GM21528 (cell line): ENCODE data around the gene CYB5R4.
"Not testable (repeated sequence)": the region's sequence is repeated elsewhere in the genome, so short reads cannot be mapped to it uniquely, and the experiment has no call there.

Experiments used
- ATAC-seq: cut with Tn5 transposase; IDR thresholded peaks from one replicate; pipeline ENCODE4 v1.9.1; 2021; ENCODE audit warnings: mild to moderate bottlenecking, moderate library complexity; ENCODE audit not compliant: unreplicated experiment, low FRiP score

Gene CYB5R4

DNA sequence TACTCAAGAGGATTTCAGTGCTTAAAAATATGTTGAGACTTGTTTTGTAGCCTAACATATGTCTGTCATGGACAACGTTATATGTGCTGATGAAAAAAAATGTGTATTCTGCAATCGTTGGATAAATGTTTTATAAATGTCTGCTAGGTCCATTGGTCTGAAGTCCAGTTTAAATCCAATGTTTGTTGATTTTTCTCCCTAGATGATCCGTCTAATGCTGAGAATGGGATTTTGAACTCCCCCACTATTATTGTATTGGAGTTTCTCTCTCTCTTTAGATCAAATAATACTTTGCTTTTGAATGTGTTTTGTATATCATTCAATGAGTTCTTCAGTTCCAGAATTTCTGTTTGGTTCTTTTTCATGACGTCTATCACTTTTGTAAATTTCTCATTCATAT lies 44.9 kb downstream of the CYB5R4 start:
- no peak for ATAC-seq

DNA sequence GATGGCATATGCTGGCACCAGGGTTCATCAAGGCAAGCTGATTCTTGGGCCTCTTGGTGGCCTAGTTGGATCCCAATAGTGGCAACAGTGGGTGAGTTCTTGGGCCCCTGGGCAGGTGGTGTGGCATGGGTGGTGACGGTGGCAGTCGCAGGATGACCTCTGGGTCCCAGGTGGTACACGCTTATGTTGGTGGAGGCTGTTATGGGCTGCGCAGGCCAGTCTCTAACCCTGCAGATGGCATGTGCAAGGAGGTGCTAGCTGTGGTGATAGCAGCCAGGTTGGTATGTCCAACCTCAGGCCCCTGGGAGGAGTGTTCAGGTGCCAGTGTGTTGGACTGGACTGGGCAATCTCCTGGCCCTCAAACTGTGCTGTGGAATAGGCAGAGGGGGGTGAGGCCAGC lies 46.2 kb downstream of the CYB5R4 start:
- no peak for ATAC-seq

DNA sequence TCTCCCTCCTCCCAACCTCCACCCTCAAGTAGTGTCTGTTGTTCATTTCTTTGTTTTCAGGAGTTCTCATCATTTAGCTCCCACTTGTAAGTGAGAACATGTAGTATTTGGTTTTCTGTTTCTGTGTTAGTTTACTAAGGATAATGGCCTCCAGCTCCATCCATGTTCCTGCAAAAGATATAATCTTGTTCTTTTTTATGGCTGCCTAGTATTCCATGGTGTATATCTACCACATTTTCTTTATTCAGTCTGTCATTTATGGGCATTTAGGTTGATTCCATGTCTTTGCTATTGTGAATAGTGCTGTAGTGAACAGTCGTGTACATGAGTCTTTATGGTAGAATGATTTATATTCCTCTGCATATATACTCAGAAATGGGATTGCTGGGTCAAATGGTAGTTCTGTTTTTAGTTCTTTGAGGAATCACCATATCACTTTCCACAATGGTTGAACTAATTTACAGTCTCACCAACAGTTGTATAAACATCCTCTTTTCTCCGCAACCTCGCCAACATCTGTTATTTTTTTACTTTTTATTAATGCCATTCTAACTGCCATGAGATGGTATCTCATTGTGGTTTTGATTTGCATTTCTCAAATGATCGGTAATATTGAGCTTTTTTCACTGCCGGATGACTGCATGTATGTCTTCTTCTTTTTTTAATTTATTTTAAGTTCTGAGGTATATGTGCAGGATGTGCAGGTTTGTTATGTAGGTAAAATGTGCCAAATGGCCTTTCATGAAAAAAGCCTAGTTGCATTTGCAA lies 48.3 kb downstream of the CYB5R4 start:
- not testable (repeated sequence) for ATAC-seq

DNA sequence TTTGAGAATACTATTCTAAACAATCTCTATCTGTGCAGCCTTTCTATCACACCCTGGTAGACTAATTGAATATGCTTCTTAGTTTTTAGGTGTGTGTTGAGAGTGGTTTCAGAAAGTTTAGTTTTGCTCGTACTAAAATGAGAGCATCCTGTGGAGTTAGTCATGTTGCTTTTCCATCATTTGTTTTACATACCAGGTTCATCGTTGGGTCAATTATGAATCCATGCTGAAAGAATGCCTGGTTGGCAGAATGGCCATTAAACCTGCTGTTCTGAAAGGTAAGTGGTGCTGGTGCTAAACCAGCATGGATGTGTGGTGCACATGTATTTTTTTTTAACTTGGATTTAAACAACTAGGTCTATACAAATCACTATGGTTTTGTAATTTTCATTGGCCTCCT lies 49.3 kb downstream of the CYB5R4 start:
- no peak for ATAC-seq

DNA sequence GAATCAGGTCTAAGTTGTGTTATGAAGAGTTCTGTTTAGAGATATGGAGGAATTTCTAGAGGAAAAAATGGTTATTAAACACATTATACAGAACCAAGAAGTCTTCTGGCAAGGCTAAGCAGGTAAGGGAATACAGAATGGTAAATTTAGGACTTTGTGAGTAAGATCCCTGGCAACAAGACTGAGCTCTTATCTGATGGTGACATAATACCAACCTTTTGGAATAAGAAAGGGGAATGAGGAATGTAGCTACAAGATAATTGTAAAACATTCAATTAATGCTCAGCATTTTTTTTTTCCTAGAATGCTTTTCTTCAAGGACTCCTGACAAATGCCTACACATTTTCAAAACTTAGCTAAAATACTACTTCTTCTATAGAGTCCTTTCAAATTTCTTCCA lies 51.8 kb downstream of the CYB5R4 start:
- no peak for ATAC-seq

DNA sequence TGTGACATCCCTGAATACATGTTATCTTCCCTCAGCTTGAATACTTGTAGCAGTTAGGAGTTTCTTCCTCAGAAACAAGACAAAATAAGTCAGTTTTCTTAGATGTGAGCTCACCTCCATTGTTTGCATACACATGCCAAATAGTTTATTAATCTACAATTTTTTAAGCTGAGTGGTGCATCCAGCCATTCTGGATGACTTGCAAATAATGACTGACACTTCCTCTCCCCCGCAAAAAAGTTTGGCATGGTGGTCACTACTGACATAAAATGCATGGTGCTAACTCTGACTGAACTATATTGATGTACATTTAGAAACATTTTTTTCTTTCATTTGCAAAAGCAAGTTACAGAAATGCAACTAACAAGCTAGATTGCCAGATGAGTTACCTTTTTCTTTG lies 55.5 kb downstream of the CYB5R4 start:
- ATAC-seq = no peak

DNA sequence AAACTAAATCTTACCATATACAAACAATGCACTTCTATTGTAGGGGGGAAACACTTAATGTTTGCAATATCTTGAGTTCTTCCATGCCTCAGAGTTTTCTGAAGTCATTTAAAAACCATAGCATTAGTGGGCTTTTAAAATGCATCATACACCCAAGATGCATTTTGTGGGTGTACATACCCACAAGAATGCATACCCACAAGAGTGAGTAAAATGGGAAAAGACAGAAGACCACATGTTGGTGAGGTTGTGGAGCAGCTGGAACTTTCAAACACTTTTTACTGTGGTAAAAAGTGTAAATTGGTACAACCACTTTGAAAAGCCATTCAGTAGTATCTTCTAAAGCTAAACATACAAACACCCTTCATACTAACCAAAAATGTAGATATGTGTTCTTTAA lies 57.5 kb downstream of the CYB5R4 start:
- ATAC-seq = no peak

DNA sequence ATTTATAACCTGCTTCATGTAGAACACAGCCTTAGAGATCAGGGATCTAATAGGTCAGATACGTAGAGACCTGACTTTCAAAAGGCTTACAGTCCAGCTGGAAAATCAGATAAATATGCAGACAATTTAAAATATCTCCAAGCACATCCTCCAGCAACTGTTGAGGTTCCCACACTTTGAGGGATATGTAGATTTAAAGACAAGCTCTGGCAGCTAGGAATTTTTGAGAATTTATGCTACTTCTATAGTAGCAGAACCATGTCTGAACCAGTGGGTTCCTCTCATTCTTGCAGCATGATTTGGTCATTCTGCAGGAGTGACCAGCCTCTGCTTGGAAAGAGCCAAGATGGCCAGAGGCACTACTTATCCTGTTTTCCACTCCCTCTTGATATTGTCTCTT lies 60.5 kb downstream of the CYB5R4 start:
- no peak for ATAC-seq

DNA sequence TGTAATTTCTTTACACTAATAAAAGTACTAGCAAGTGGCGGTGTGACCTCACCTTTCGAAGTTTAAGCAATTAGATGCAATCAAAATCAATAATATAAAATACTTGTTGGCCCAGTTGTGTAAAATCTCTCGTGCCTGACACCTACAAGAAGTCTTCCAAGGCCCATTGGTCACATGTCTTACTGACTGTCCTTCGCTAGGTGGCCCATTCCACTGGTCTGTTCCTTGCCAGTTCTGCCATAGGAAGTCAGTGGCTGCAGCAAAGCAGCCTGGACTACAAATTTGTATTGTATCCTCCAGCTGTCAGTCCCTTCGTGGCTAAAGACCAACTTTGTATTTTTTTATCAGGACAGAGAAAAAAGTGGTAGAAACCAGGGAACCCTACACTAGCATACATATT lies 61.8 kb downstream of the CYB5R4 start:
- no peak for ATAC-seq

DNA sequence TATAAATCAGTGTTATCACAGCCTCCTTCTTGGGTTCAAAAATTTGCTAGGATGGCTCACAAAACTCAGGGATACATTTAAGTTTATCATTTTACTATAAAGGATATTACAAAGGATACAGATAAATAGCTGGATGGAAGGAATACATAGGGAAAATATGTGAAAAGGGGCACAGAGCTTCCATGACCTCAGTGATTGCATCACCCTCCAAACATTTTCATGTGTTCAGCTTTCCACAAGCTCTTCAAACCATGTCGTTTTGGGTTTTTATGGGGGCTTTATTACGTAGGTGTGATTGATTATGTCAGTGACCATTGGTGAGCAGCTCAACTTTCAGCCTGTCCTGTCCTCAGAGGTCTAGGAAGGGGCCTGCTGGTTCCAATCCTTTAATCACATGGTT lies 68.0 kb downstream of the CYB5R4 start:
- no peak for ATAC-seq

DNA sequence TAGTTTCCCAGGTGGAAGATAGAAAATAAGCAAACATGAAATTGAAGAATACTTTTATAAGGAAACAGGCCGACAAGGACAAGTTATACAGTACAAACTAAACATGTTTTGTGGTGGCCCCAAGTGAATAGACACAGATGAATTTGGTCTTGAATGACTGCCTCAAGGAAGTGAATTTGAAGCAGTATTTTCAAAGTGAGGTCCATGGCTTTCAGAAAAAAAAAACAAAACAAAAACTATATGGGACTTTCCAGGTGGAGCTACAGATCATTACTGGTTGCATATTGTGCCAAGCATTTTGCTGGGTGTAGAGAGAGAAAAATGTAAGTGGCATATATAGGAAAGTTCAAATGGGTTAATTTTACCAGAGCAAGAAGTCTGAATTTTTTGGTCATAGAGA lies 68.8 kb downstream of the CYB5R4 start:
- ATAC-seq = no peak

DNA sequence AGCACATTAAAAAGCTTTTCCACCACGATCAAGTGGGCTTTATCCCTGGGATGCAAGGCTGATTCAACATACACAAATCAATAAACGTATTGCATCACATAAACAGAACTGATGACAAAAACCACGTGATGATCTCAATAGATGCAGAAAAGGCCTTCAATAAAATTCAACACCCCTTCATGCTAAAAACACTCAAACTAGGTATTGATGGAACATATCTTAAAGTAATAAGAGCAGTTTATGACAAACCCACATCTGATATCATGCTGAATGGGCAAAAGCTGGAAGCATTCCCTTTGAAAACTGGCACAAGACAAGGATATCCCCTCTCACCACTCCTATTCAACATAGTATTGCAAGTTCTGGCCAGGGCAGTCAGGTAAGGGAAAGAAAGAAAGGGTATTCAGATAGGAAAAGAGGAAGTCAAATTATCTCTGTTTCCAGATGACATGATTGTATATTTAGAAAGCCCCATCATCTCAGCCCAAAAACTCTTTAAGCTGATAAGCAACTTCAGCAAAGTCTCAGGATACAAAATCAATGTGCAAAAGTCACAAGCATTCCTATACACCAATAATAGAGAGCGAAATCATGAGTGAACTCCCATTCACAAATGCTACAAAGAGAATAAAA lies 86.8 kb downstream of the CYB5R4 start:
- not testable (repeated sequence) for ATAC-seq

DNA sequence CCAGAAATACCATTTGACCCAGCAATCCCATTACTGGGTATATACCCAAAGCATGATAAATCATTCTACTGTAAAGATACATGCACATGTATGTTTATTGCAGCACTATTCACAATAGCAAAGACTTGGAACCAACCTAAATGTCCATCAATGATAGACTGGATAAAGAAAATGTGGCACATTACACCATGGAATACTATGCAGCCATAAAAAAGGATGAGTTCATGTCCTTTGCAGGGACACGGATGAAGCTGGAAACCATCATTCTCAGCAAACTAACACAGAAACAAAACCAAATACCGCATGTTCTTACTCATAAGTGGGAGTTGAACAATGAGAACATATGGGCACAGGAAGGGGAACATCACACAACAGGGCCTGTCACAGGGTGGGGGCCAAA lies 88.5 kb downstream of the CYB5R4 start:
- not testable (repeated sequence) for ATAC-seq

DNA sequence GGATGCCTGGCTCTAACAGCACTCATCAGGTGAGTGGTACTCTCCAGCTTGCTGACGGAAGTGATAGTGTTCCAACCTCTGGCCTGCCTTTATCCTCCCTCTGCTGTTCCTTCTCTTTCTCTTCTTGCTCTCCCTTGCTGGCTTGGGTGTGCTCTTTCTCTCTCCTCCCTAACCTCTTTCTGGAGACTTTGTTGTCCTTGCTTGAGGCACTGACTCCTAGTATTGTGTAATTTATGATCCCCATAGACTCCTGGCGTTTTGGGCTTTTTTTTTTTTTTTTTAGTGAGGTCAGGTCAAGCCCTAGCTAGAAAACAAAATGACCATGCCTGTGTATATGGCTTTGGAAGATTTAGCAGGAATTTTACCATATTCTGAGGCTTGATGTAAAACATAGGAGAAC lies 89.4 kb downstream of the CYB5R4 start:
- no peak for ATAC-seq

DNA sequence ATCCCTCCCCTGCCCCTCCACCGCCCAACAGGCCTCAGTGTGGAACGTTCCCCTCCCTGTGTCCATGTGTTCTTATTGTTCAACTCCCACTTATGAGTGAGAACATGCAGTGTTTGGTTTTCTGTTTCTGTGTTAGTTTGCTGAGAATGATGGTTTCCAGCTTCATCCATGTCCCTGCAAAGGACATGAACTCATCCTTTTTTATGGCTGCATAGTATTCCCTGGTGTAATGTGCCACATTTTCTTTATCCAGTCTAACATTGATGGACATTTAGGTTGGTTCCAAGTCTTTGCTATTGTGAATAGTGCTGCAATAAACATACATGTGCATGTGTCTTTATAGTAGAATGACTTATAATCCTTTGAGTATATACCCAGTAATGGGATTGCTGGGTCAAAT lies 91.9 kb downstream of the CYB5R4 start:
- ATAC-seq = not testable (repeated sequence)

DNA sequence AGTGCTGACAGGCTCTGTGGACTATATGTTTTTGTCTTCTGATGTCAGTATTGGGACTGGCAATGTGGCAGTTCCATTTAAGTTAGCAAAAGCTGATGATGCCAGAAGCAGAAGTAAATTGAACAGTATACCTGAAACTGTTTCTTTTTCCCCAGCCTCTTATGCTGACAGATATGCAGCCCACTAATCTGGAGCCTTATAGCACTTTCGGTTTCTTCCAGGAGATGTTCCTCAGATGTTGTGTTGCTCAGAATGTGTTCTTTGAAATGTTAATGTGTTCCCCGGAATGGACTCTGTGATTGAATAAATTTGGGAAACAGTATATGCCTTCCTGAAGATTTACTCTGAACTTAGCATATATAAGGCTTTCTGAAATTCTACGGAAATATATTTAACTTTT lies 93.3 kb downstream of the CYB5R4 start:
- no peak for ATAC-seq

DNA sequence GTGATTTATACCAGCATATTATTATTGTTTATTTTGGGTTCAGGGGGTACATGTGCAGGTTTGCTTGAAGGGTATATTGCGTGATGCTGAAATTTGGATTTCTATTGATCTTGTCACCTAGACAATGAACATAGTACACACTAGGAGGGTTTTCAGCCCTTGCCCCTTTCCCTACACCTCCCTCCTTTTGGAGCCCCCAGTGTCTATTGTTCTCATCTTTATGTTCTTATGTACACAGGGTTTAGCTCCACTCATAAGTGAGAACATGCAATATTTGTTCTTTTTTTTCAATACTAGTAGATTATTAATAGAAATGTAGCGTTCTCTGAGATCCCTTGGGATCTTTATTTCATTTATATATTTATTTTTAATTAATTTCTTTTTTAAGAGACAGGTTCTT lies 94.9 kb downstream of the CYB5R4 start:
- no peak for ATAC-seq

DNA sequence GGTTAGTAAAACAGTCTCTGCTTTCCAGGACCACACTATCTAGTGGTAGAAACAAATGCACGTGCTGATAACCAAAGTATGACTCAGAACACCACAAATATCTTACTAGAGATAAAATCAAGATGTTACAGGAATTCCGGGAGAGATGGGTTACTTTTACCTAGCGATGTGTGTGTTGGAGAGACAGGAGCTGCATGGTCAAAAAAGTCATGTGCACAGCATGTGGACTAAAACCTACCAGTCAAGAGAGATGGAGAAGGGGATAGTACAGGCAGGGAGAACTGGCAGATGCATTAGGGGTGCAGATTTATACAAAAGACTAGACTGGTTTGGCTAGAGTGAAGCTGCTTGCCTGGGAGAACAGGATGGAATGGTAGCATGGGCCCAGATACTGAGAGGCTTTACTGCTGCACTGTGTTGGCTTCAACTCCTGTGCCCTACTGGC lies 98.8 kb downstream of the CYB5R4 start:
- no peak for ATAC-seq

DNA sequence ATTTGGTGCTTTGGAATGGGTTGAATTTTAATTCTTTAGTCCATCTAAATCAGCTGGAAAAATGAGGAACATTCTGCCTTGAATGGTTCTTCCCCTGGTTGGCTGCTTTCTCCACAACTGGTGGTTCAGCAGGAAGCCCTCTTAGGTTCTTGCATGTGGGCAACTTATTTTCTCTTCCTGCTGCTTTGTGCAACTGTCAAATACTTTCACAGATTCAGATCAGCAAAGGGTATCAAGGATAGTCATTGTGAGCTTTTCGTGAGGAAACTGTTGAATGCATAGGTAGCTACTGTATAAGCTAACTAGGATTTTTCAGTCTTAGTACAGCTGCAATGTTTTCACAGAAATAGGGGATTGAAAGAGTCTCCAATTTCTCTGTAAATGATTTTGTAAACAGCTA lies 101.2 kb downstream of the CYB5R4 start:
- no peak for ATAC-seq

DNA sequence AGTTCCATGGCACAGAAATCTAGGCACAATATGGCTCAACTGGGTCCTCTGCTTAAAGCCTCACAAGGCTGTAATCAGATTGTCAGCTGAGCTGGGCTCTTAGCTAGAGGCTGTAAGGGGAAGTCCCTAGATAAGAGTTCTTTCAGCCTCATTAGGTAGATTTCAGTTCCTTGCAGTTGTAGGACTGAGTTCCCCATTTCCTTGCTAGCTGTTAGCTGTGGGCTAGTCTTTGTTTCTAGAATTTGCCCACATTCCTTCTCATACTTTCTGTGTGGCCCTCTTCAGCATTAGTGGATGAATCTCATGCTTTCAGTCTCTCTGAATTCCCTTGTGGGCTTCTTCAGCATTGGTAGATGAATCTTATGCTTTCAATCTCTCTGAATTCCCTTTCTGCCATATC lies 103.1 kb downstream of the CYB5R4 start:
- peak; percentile 87 for ATAC-seq

DNA sequence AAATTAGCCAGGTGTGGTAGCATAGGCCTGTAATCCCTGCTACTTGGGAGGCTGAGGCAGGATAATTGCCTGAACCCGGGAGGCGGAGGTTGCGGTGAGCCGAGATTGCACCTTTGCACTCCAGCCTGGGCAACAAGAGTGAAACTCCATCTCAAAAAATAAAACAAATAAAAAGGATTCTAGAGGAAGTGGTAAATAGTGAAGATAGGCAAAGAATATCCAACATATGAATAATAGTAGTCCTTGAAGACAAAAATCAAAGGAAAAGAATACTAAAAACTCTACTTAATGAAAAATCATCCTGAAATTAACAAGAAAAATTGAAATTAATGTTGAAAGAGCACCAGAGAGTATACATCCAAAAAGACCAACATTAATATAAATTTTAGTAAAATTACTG lies 107.0 kb downstream of the CYB5R4 start:
- ATAC-seq = no peak

DNA sequence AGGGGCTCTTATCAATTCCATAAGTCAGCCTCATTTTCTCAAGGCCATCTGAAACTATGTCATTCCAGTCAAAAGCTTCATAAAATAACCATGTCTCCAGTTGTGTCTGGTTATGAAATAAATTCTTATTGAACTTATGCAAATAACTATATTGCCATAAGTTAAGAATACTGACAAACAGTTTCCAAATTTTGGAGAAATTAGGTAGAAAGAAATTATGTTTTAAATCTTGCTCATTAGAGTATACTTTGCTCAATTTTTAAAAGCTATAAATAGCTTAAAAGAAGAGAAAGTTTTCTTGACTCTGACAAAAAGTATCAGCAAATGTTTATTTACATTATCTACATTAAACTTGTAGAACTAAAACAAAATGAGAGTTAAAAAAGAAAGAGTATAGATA lies 111.1 kb downstream of the CYB5R4 start:
- ATAC-seq = no peak
